DND-41 (cell line): Measurements from ENCODE around the gene LTBP2.
"Not testable (repeated sequence)": the region's sequence is repeated elsewhere in the genome, so short reads cannot be mapped to it uniquely, and the experiment has no call there.

Source experiments
- ATAC-seq: fragments of 200-7000 bp; cut with Tn5 transposase; 3 replicates; pipeline ENCODE4 v1.9.1; 2021; ENCODE audit warnings: low read depth; ENCODE audit not compliant: insufficient read depth
- DNase-seq: peaks from one replicate; pipeline ENCODE4 v3.0.0-alpha.2; 2020
- H2AFZ ChIP-seq: 2 replicates; pipeline ENCODE4 v1.6.0; 2012; ENCODE audit warnings: low read depth, low read length
- H3K27ac ChIP-seq: 2 replicates; pipeline ENCODE4 v1.5.1; 2012; ENCODE audit warnings: low read length, inconsistent platforms
- H3K27me3 ChIP-seq: fragments of 200-600 bp; sonication (generic); 2 replicates; pipeline ENCODE4 v1.6.0; 2012; ENCODE audit warnings: low read length, mild to moderate bottlenecking, inconsistent platforms; ENCODE audit not compliant: insufficient read depth, poor library complexity
- H3K36me3 ChIP-seq: 2 replicates; pipeline ENCODE4 v1.5.1; 2012; ENCODE audit warnings: low read length, inconsistent platforms; ENCODE audit not compliant: insufficient read depth
- H3K4me1 ChIP-seq: 2 replicates; pipeline ENCODE4 v1.5.1; 2012; ENCODE audit warnings: mild to moderate bottlenecking, low read length; ENCODE audit not compliant: insufficient read depth
- H3K4me2 ChIP-seq: 2 replicates; pipeline ENCODE4 v1.6.0; 2012; ENCODE audit warnings: mild to moderate bottlenecking, moderate library complexity, low read length, inconsistent platforms; ENCODE audit not compliant: insufficient read depth
- H3K4me3 ChIP-seq, 2 experiments: fragments of 200-600 bp in 1 of 2; shearing (Covaris generic) in 1 of 2; 2 replicates each; pipeline ENCODE4 v1.5.1; 2012 to 2016; ENCODE audit warnings: inconsistent platforms in 2 of 2, low read length in 2 of 2, mild to moderate bottlenecking in 2 of 2, low read depth in 1 of 2, moderate library complexity in 1 of 2
- H3K79me2 ChIP-seq: 2 replicates; pipeline ENCODE4 v1.6.0; 2012; ENCODE audit warnings: low read length, inconsistent platforms; ENCODE audit not compliant: insufficient read depth
- H3K9ac ChIP-seq: 2 replicates; pipeline ENCODE4 v1.6.0; 2012; ENCODE audit warnings: low read depth, mild to moderate bottlenecking, inconsistent platforms, low read length, moderate library complexity
- H3K9me3 ChIP-seq: 2 replicates; pipeline ENCODE4 v1.5.1; 2012; ENCODE audit warnings: low read length, moderate library complexity, mild to moderate bottlenecking, inconsistent platforms; ENCODE audit not compliant: insufficient read depth, severe bottlenecking
- H4K20me1 ChIP-seq: 2 replicates; pipeline ENCODE4 v1.6.0; 2012; ENCODE audit warnings: low read length; ENCODE audit not compliant: insufficient read depth
- CTCF ChIP-seq: IDR thresholded peaks from 2 replicates; pipeline ENCODE4 v1.5.1; 2012; ENCODE audit warnings: borderline replicate concordance, low read length, moderate library complexity, mild to moderate bottlenecking; ENCODE audit not compliant: poor library complexity, severe bottlenecking; ENCODE audit errors: extremely low read depth
- EZH2 ChIP-seq: IDR thresholded peaks from 3 replicates; pipeline ENCODE4 v1.6.1; 2012; ENCODE audit warnings: borderline replicate concordance, low read depth, mild to moderate bottlenecking, moderate library complexity, low read length, inconsistent platforms; ENCODE audit not compliant: severe bottlenecking

The LTBP2 gene

GRCh38 chr14:74459289-74459946 is 152.6 kb downstream of the LTBP2 start:
- H3K27ac ChIP-seq: no peak overlapping the region
- H3K4me3 ChIP-seq: no peak overlapping the region
- TF ChIP-seq EZH2 (no peak), CTCF (peak; percentile 64)
- DNase-seq (peak; percentile 12), ATAC-seq (peak; percentile 69; the same call in 2 of the 3 replicates)
- H3K36me3 ChIP-seq: no peaks in the 10 kb centered on the region
- H4K20me1 ChIP-seq: no peaks in the 10 kb centered on the region
- peaks cover 8% of the 10 kb centered on the region for H3K27me3 ChIP-seq
- no peaks in the 10 kb centered on the region for H3K9me3 ChIP-seq
- H3K9ac ChIP-seq: no peak overlapping the region
- no peaks in the 10 kb centered on the region for H3K4me1 ChIP-seq
- H2AFZ ChIP-seq: no peak overlapping the region
- no peaks in the 10 kb centered on the region for H3K79me2 ChIP-seq
- no peak overlapping the region for H3K4me2 ChIP-seq

GRCh38 chr14:74457565-74457895 is 154.5 kb downstream of the LTBP2 start:
- H3K4me2 ChIP-seq: no peak overlapping the region
- H3K9ac ChIP-seq: no peak overlapping the region
- H2AFZ ChIP-seq: no peak overlapping the region
- ATAC-seq (no peak), DNase-seq (no peak)
- H3K79me2 ChIP-seq: no peaks in the 10 kb centered on the region
- H3K27ac ChIP-seq: no peak overlapping the region
- H3K4me3 ChIP-seq: no peak overlapping the region
- no peaks in the 10 kb centered on the region for H3K9me3 ChIP-seq
- TF ChIP-seq CTCF (no peak), EZH2 (no peak)
- no peaks in the 10 kb centered on the region for H3K4me1 ChIP-seq
- no peaks in the 10 kb centered on the region for H4K20me1 ChIP-seq
- H3K27me3 ChIP-seq: peaks cover 5% of the 10 kb centered on the region
- no peaks in the 10 kb centered on the region for H3K36me3 ChIP-seq

- TF ChIP-seq CTCF (no peak), EZH2 (no peak)
- no peak overlapping the region for H2AFZ ChIP-seq
These were observed 155.1 kb downstream of the LTBP2 start for GRCh38 chr14:74456684-74457564.

GRCh38 chr14:74454397-74454796 is 157.6 kb downstream of the LTBP2 start:
- ATAC-seq, H3K9me3 ChIP-seq, H3K9ac ChIP-seq, H2AFZ ChIP-seq, H3K4me1 ChIP-seq, H3K27ac ChIP-seq, H3K4me2 ChIP-seq, H4K20me1 ChIP-seq, H3K79me2 ChIP-seq, H3K27me3 ChIP-seq, DNase-seq, H3K36me3 ChIP-seq, H3K4me3 ChIP-seq: not testable (repeated sequence)

More at GRCh38 chr14:74456684-74457564, 155.1 kb downstream of the LTBP2 start:
- H3K4me2 ChIP-seq: no peak overlapping the region
- no peak for DNase-seq
- H3K27me3 ChIP-seq: peaks cover 5% of the 10 kb centered on the region
- no peak for ATAC-seq
- H3K9ac ChIP-seq: no peak overlapping the region
- H3K27ac ChIP-seq: no peak overlapping the region
- H3K36me3 ChIP-seq: no peaks in the 10 kb centered on the region
- no peaks in the 10 kb centered on the region for H3K4me1 ChIP-seq
- no peaks in the 10 kb centered on the region for H3K9me3 ChIP-seq
- no peak overlapping the region for H3K4me3 ChIP-seq
- H4K20me1 ChIP-seq: no peaks in the 10 kb centered on the region
- no peaks in the 10 kb centered on the region for H3K79me2 ChIP-seq
